ENCODE measurements around the gene TUBGCP6. TPM values are rescaled to one million over a fixed set of nuclear protein-coding genes. Genes with fewer than 3 reads are reported as not detected.
A peak's percentile ranks its signal among the peaks of the same experiment; 100 is the strongest.

Gene TUBGCP6
- total RNA-seq, 1 donor from 2014 or later = 54.4 TPM

DNA sequence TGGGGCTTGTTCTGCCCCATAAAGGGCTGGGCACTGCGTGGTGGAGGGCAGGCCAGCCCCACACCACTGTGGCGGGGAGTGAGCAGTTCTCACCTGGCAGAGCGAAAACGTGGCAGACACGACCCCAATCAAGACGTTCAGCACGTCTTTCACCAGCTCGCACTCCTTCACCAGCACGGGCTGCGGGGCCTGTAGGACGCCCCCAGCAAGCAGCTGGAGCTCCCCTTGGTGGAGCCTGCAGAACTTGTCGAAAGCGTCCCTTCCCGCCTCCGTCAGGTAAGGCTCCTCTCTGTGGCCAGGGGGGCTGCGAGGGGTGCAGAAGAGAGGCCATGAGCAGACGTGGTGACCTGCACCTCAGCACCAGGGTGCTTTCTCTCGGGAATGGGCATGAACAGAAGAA lies 11.6 kb downstream of the TUBGCP6 start:
- no peak overlapping the region for H3K27ac Mint-ChIP-seq (ENCODE audit: unreplicated experiment)
- no peaks in the 10 kb centered on the region for H3K9me3 Mint-ChIP-seq
- TF ChIP-seq, protein P1, sequence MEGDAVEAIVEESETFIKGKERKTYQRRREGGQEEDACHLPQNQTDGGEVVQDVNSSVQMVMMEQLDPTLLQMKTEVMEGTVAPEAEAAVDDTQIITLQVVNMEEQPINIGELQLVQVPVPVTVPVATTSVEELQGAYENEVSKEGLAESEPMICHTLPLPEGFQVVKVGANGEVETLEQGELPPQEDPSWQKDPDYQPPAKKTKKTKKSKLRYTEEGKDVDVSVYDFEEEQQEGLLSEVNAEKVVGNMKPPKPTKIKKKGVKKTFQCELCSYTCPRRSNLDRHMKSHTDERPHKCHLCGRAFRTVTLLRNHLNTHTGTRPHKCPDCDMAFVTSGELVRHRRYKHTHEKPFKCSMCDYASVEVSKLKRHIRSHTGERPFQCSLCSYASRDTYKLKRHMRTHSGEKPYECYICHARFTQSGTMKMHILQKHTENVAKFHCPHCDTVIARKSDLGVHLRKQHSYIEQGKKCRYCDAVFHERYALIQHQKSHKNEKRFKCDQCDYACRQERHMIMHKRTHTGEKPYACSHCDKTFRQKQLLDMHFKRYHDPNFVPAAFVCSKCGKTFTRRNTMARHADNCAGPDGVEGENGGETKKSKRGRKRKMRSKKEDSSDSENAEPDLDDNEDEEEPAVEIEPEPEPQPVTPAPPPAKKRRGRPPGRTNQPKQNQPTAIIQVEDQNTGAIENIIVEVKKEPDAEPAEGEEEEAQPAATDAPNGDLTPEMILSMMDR (conservative IDR thresholded peaks at IDR 0.05) = no peak
- H3K27me3 Mint-ChIP-seq (ENCODE audit: low read depth) = no peaks in the 10 kb centered on the region
- H3K36me3 Mint-ChIP-seq (ENCODE audit: low read depth) = peaks cover 14% of the 10 kb centered on the region
- no peaks in the 10 kb centered on the region for H3K4me1 Mint-ChIP-seq
- H3K4me3 Mint-ChIP-seq = no peak overlapping the region
- DNase-seq (ENCODE audit: low read depth, low spot score) = no peak

DNA sequence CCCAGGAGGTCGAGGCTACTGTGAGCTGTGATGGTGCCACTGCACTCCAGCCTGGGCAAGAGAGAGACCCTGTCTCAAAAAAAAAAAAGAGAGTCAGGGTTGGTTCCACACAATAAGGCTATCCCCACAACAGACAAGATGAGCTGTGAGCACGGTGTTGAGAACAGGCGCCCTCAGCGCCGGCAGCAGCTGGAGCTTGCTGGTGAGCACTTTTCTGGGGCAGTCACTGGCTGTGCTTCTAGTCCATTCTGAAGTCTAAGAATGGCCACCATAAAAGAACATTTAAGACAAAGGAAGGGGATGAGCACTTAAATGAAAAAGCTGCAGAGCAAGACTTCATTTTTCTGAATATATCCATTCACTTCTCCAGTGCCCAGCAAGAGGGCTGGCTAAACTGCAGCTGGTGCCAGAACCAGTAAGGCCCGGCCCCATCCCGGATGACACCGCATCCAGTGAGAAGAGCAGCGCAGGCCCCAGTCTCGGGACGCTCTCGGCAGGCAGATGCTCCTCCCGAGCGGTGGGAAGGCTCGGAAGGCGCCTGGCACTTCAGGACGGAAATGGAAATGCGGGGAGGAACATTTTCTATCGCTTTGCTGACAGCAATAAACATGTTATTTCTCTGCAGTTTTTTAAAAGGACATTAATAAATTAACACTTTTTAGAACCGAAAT lies 12.2 kb downstream of the TUBGCP6 start:
- DNase-seq (ENCODE audit: low read depth, low spot score) = no peak
- Mint-ChIP-seq H3K9me3 (no peaks in the 10 kb centered on the region), H3K4me3 (no peak overlapping the region), H3K4me1 (no peaks in the 10 kb centered on the region), H3K27ac (ENCODE audit: unreplicated experiment) (no peak overlapping the region), H3K36me3 (ENCODE audit: low read depth) (peaks cover 14% of the 10 kb centered on the region), H3K27me3 (ENCODE audit: low read depth) (no peaks in the 10 kb centered on the region)
- TF ChIP-seq, protein P1 (conservative IDR thresholded peaks at IDR 0.05) = no peak

DNA sequence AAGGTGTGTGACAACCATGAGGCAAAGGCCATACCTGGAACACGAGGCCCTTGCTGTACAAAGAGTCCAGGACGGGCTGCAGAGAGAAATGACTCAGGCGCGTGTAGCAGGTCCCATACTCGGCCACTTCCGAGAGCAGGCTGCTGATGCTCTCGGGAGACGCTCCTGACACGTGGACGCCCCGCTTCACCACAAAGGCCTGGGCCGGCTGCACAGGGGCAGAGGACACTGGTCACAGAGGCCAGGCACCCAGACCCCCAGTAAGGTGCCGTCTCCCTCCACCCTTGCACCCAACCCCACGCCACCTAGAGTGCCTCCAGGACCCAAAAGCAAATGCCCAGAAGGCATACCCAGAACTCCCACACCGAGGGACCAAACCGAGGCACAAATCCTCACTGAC lies 15.5 kb downstream of the TUBGCP6 start:
- no peak overlapping the region for H3K4me3 Mint-ChIP-seq

DNA sequence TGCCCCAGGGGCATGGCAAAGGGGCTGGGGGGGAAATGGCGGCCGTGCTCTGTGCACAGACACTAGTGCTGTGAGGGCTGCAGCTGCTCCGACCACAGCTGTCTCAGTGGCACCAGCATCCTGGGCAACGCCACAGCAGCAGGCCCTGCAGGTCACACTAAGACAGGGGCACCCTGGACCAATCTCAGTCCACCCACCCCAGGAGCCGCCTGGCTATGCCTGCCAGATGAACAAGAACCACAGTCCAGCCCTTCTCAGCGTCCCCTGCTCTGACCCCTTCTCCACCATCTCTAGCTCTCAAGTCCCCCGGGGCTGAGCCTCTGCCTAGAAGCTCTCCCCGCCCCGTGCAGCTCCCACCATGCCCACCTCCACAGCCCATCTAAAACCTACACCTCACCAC lies 16.5 kb downstream of the TUBGCP6 start:
- no peaks in the 10 kb centered on the region for H3K4me1 Mint-ChIP-seq
- H3K9me3 Mint-ChIP-seq = no peaks in the 10 kb centered on the region
- no peak overlapping the region for H3K27ac Mint-ChIP-seq (ENCODE audit: unreplicated experiment)
- no peak for DNase-seq (ENCODE audit: low read depth, low spot score)
- no peak overlapping the region for H3K4me3 Mint-ChIP-seq
- TF ChIP-seq, protein P1 (conservative IDR thresholded peaks at IDR 0.05) = no peak
- H3K36me3 Mint-ChIP-seq (ENCODE audit: low read depth) = no peaks in the 10 kb centered on the region
- H3K27me3 Mint-ChIP-seq (ENCODE audit: low read depth) = no peaks in the 10 kb centered on the region

More for the DNA sequence above, 15.5 kb downstream of the TUBGCP6 start:
- Mint-ChIP-seq H3K36me3 (ENCODE audit: low read depth) (peaks cover 4% of the 10 kb centered on the region), H3K4me1 (no peaks in the 10 kb centered on the region), H3K27me3 (ENCODE audit: low read depth) (no peaks in the 10 kb centered on the region), H3K27ac (ENCODE audit: unreplicated experiment) (peak overlapping the region; percentile 75), H3K9me3 (no peaks in the 10 kb centered on the region)
- TF ChIP-seq, protein P1 (conservative IDR thresholded peaks at IDR 0.05) = no peak
- no peak for DNase-seq (ENCODE audit: low read depth, low spot score)

DNA sequence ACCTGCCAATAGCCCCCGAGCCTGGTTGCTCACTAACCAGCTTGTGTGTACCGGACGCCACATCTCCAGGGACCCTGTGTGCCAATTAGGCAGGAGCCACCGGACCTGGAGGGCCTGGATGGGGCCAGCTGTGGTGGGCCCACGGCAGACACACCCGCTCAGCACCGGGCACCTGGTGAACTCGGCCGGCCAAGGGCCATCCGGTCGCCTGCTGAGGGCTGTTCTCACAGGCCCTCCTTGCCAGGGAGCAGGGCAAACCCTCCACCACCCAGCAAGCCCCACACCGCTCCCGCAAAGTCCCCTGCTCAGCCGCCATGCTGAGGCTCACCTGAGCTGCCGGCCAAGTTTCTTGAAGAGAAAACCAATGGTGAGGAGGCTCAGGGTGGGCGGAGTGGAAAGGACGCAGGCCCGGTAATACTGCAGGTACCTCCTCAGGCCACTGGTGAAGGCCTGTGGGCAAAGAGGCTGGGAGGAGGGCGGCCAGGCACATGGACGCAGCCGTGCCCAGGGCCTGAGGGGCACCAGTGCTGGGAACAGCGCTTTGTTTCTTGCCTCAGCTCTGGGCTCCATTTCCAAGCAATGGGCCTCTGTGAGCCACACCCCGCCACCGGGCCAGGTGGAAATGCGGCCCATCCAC lies 17.1 kb downstream of the TUBGCP6 start:
- Mint-ChIP-seq H3K4me3 (no peak overlapping the region), H3K27ac (ENCODE audit: unreplicated experiment) (no peak overlapping the region), H3K36me3 (ENCODE audit: low read depth) (peaks cover 3% of the 10 kb centered on the region), H3K4me1 (no peaks in the 10 kb centered on the region), H3K9me3 (no peaks in the 10 kb centered on the region), H3K27me3 (ENCODE audit: low read depth) (no peaks in the 10 kb centered on the region)
- no peak for DNase-seq (ENCODE audit: low read depth, low spot score)
- TF ChIP-seq, protein P1 (conservative IDR thresholded peaks at IDR 0.05) = no peak
